RPMI7951 (cell line): ENCODE data around the gene MARF1. TPM values are rescaled to one million over a fixed set of nuclear protein-coding genes. Genes with fewer than 3 reads are reported as not detected.
"Not testable (repeated sequence)": the region's sequence is repeated elsewhere in the genome, so short reads cannot be mapped to it uniquely, and the experiment has no call there.

Experiments used
- DNase-seq: peaks from one replicate; pipeline ENCODE4 v3.0.0-alpha.2; 2012; ENCODE audit warnings: low read depth
- total RNA-seq: library from RNA; depleted of rRNA; stranded (reverse); fragments of >200 nt; shearing (Covaris generic); gene quantifications from 2 replicates; pipeline ENCODE4 v1.2.3, GENCODE V29; 2014; rRNA removed

Gene MARF1
- total RNA-seq, 1 experiment from 2014 or later, result 11.9 TPM

DNA sequence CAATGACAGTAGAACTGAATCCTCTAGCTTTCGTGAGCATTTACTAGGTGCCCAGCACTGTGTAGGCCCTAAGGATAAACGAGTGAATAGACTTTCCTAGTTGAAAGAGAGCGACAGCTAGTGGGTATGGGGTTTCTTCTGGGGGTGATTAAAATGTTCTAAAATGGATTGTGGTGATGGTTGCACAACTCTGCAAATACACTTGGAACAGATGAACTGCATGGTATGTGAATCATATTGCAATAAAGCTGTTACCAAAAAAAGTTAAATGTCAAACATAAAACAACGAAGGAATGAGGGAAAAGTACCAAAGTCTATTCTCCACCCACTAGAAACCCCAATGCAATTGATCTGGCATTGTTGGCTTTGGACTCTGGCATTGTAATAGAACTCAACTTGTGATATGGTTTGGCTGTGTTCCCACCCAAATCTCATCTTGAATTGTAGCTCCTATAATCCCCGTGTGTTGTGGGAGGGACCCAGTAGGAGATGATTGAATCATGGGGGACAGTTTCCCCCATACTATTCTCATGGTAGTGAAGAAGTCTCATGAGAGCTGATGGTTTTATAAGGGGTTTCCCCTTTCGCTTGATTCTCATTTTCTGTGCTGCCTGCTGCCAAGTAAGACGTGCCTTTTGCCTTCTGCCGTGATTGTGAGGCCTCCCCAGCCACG is 70.5 kb downstream of the MARF1 start:
- peak; percentile 20 for DNase-seq

DNA sequence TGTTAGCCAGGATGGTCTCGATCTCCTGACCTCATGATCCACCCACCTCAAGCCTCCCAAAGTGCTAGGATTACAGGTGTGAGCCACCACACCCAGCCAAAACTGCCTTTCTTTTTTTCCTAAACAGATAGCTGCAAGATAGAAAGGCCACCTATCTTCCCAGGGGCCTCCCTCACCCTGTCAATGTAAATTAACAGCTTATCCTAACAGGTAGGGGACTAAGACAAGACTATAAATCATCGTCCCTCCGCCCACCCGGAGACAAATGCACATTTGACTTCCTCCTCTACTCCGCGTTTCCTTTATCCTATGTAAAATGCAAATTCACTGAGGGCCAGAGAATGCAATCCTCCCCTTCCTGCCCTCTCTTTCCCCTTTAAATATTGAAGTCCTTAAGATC is 71.4 kb downstream of the MARF1 start:
- no peak for DNase-seq

GRCh38 chr16:15570666-15571065 is 72.3 kb downstream of the MARF1 start:
- DNase-seq, result not testable (repeated sequence)

- DNase-seq, result no peak
Measured at GRCh38 chr16:15567823-15568222, 75.1 kb downstream of the MARF1 start.

- no peak for DNase-seq
Measured at GRCh38 chr16:15566095-15566494, 76.9 kb downstream of the MARF1 start.

DNA sequence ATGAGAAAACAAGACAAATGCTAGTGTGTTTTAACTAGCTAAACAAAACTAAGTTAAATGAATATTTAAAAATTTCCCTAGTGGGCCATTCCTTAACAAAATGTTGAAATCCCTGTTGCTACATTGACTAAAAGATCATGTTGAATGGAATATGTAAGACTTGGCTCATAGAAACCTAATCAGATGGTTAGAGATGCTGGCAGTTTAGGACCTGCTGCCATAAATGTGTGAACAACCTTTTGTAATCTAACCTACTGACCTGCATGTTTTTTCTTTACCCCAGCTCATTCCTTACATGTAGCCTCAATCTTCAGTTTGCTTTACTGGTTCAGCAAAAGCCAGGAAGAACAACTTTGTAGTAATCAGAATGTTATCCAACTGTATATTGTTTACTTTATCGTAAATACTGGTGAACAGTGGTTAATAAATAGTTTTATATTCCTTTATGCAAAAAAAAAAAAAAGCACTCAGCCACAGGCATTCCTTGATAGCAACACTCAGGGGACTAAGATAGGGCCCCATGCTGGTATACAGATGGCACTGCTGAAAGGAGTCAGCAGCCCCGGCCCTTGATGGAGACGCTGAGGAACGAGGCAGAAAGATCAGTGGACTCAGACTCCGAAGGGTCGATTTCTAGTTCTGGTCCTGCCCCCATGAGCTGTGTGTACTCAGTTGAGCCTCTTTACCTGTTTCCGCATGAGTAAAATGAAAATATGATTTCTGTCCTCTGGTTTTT is 78.2 kb downstream of the MARF1 start:
- DNase-seq, result no peak

DNA sequence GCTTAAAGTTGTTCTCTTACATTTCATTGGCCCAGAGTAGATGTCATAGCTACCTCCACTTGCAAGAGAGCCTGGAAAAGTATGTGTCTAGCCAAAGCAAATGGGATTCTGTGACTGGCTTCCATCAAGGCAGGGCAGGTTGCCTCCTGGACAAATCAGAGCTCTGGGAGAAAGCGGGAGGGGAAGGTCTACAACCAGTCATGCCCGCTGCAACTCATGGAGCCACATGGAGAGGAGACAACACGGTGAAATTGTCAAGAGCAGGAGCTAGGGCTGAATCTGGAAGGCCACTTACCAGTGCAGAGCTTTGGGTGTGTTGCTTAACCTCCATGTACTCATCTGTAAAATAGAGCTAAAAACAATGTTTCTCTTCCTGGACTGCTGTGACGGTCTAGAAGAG is 83.8 kb downstream of the MARF1 start:
- no peak for DNase-seq

DNA sequence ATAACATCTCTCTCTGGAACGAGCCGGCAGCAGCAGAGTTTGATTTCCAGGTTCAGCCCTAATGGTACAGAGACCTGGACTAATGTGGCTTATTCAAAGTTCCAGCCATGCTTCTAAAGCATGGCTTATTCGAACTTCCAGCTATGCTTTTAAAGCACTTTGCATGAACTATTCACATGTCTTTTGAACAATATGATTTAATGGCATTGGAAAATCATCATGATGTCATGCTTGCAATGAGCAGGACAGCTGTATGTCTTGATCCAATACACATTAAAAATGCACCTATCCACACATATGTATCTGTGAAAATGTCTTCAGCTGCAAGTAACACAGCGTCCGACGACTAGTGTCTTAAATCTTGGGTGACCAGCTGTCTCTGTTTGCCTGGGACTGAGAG is 85.7 kb downstream of the MARF1 start:
- no peak for DNase-seq

DNA sequence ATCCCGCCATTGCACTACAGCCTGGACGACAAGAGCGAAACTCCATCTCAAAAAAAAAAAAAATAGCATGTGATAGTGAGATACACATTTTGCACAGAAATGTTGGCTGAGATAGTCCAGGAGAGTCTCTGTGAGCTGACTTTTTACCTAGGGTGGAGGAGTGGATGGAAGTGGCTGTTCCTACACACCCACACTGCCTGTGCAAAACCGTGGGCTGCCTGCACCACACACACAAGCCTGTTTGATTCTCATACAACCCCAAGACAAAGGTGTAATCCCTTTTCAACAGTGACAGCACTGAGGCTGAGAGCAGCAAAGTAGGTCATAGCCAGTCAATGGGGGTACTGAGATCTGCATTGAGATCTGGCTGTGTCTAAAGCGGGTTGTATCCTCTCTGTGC is 86.8 kb downstream of the MARF1 start:
- no peak for DNase-seq

DNA sequence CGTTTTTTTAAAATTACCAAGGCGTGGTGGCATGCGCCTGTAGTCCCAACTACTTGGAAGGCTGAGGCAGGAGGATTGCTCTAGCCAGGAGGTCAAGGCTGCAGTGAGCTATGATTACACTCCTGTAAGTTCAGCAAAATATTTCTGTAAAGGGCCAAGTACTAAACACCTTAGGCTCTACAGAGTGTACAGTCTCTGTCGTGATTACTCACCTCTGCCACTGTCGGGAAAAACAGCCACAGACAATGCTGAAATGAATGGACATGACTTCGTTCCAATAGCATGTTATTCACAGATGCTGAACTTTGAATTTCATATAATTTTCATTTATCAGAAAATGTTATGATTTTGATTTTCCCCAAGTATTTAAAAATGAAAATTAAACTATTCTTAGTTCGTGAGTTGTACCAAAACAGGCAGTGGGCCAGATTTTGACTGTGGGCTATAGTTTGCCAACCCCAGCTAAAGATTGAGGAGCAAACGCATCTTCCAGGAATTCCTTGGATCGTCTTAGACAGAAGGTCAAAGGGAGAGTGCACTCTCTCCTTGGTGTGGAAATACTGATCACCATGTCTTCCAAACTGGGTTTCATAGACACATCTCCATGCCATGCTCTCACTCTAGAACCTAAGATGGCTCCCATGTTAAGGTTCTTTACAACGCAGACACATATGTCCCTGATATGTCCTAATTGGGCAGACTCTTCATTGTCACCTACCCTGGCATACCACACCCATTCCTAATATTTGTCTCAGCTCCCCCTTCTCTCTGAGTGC is 89.5 kb downstream of the MARF1 start:
- no peak for DNase-seq

DNA sequence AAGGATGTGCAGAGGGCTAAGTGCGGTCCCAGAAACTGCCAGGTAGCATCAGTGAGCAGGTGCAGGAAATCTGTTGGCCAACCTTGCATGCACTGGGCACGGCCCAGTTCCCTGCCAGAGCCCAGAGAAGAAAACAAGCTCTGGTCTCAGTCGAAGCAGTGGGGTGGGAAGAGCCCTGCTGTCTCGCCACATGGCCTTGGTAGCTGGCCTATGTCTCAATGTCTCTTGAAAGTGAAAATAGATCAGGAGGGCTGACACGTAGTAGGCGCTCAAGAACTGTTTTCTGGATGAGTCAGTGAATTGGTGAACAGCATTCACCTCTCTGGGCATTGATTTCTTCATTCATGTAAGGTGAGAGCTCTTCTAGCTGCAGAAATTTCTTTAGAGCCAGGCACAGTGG is 90.4 kb downstream of the MARF1 start:
- DNase-seq, result no peak

GRCh38 chr16:15548482-15548891 is 94.5 kb downstream of the MARF1 start:
- DNase-seq, result no peak

DNA sequence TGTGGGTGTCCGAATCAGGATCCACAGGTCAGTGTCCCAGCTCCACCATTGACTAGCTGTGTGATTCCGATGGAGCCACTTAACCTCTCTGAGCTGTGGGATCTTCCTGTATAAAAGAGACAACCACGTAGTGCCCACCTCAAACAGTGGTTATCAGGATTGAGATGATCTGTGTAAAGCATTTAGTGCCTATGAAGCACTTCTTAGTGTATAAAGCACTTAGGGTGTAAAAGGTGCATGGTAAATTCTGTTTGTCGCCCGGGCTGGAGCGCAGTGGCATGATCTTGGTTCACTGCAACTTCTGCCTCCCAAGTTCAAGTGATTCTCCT is 95.2 kb downstream of the MARF1 start:
- no peak for DNase-seq

DNA sequence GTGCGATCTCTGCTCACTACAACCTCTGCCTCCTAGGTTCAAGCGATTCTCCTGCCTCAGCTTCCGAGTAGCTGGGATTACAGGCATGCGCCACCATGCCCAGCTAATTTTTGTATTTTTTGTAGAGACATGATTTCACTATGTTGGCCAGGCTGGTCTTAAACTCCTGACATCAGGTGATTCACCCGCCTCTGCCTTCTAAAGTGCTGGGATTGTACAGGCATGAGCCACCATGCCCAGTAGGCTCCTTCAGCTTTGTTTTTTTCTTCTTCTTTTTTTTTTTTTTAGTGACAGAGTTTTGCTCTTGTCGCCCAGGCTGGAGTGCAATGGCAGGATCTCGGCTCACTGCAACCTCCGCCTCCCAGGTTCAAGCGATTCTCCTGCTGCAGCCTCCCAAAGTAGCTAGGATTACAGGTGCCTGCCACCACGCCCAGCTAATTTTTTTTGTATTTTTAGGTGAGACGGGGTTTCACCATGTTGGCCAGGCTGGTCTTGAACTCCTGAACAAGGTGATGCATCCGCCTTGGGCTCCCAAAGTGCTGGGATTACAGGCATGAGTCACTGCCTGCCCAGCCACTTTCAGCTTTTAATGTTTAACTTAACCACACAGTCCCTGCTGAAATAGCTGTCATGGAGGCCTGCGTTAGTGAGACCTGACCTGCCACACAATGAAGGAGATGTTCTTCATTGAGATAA is 95.7 kb downstream of the MARF1 start:
- not testable (repeated sequence) for DNase-seq

GRCh38 chr16:15545544-15545943 is 97.4 kb downstream of the MARF1 start:
- no peak for DNase-seq

GRCh38 chr16:15544405-15544804 is 98.5 kb downstream of the MARF1 start:
- no peak for DNase-seq

Other genes starting within 250 kb of the MARF1 start
- 0.68 TPM in 1 of 2 replicates, not detected in the other for gene MPV17L, start 247.4 kb downstream of the MARF1 start, total RNA-seq
- gene BMERB1, start 208.6 kb downstream of the MARF1 start, total RNA-seq, result 18.5 and 21.1 TPM in 2 replicates
- 48.8 and 63.1 TPM in 2 replicates for gene NDE1, start 7.1 kb upstream of the MARF1 start, total RNA-seq
- gene MYH11, start 213.9 kb upstream of the MARF1 start, total RNA-seq, result not detected in 2 replicates
- 59.6 and 75.2 TPM in 2 replicates for gene CEP20, start 245.4 kb upstream of the MARF1 start, total RNA-seq